HUES6 (cell line): ENCODE measurements around the gene ODAD2.
"Not testable (repeated sequence)": the region's sequence is repeated elsewhere in the genome, so short reads cannot be mapped to it uniquely, and the experiment has no call there.

Experiments
- H3K27ac ChIP-seq: 2 replicates; pipeline ENCODE4 v1.7.0; 2013; ENCODE audit warnings: low read depth, mild to moderate bottlenecking, low read length, inconsistent platforms
- H3K27me3 ChIP-seq: 2 replicates; pipeline ENCODE4 v1.6.1; 2013; ENCODE audit warnings: low read length; ENCODE audit not compliant: control insufficient read depth, insufficient read depth
- H3K36me3 ChIP-seq: 2 replicates; pipeline ENCODE4 v1.6.1; 2013; ENCODE audit warnings: low read length; ENCODE audit not compliant: control insufficient read depth, insufficient read depth
- H3K4me1 ChIP-seq: 2 replicates; pipeline ENCODE4 v1.6.1; 2013; ENCODE audit warnings: low read length; ENCODE audit not compliant: control insufficient read depth, insufficient read depth
- H3K4me3 ChIP-seq: 2 replicates; pipeline ENCODE4 v1.5.1; 2013; ENCODE audit warnings: low read depth, low read length
- H3K9ac ChIP-seq: one replicate; pipeline ENCODE4 v1.6.1; 2013; ENCODE audit warnings: mild to moderate bottlenecking, low read length
- H3K9me3 ChIP-seq: 2 replicates; pipeline ENCODE4 v1.6.1; 2013; ENCODE audit warnings: low read depth, low read length; ENCODE audit not compliant: control insufficient read depth, insufficient read depth

The ODAD2 gene

DNA sequence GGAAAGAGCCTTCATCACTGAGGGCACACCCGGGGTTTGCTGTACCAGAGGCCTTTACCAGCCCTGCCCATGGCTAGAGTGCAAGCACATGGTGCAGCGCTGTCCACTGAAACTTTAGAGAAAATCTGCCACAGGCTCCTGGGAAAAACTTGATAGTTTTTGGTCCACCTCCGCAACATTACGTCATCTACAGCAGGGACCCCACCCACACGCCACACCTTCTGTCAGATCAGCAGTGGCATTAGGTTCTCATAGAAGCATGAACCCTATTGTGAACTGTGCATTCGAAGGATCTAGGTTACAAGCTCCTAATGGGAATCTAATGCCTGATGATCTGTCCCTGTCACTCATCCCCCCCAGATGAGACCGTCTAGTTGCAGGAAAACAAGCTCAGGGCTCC is 2.5 kb upstream of the ODAD2 start:
- Histone ChIP-seq H3K9me3 (no peaks in the 10 kb centered on the region), H3K4me3 (no peak overlapping the region), H3K36me3 (no peaks in the 10 kb centered on the region), H3K27ac (no peak overlapping the region), H3K9ac (no peak overlapping the region), H3K4me1 (peaks cover 12% of the 10 kb centered on the region), H3K27me3 (peaks cover 22% of the 10 kb centered on the region)

- no peak overlapping the region for H3K27ac ChIP-seq
- H3K9me3 ChIP-seq: no peaks in the 10 kb centered on the region
- peaks cover 22% of the 10 kb centered on the region for H3K27me3 ChIP-seq
- H3K4me3 ChIP-seq: peak overlapping the region; percentile 99
- H3K36me3 ChIP-seq: no peaks in the 10 kb centered on the region
- peaks cover 9% of the 10 kb centered on the region for H3K4me1 ChIP-seq
- peak overlapping the region; percentile 70 for H3K9ac ChIP-seq
These were observed 513 bp downstream of the ODAD2 start for GRCh38 chr10:27998178-27998953.

DNA sequence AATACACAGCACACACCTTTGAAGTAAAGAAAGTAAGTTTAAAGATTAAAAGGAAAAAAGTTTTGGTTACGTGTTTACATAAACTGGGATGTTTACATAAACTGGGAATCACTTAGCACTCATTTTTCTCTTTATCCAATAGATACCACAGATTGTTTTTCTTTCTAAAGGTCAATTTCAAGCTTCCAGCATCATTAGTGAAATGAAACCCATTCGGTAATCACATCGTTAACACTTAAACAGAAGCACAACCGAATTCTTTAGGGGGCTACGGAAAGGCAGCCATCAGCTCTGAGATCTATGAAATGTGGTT is 1.1 kb downstream of the ODAD2 start:
- H3K27ac ChIP-seq: no peak overlapping the region
- peaks cover 9% of the 10 kb centered on the region for H3K4me1 ChIP-seq
- peak overlapping the region; percentile 99 for H3K4me3 ChIP-seq
- H3K36me3 ChIP-seq: no peaks in the 10 kb centered on the region
- H3K9me3 ChIP-seq: no peaks in the 10 kb centered on the region
- H3K9ac ChIP-seq: peak overlapping the region; percentile 70
- peaks cover 22% of the 10 kb centered on the region for H3K27me3 ChIP-seq

- Histone ChIP-seq H3K4me3 (no peak overlapping the region), H3K4me1 (peaks cover 9% of the 10 kb centered on the region), H3K27me3 (peaks cover 22% of the 10 kb centered on the region), H3K36me3 (no peaks in the 10 kb centered on the region), H3K9ac (no peak overlapping the region), H3K9me3 (no peaks in the 10 kb centered on the region), H3K27ac (no peak overlapping the region)
These were observed 3.6 kb downstream of the ODAD2 start for GRCh38 chr10:27995311-27995710.

GRCh38 chr10:27989357-27989756 is 9.5 kb downstream of the ODAD2 start:
- not testable (repeated sequence) for H3K4me1 ChIP-seq, H3K27me3 ChIP-seq, H3K27ac ChIP-seq, H3K9ac ChIP-seq, H3K36me3 ChIP-seq, H3K9me3 ChIP-seq, H3K4me3 ChIP-seq

GRCh38 chr10:27986821-27987220 is 12.1 kb downstream of the ODAD2 start:
- H3K9me3 ChIP-seq: no peaks in the 10 kb centered on the region

GRCh38 chr10:27982875-27983543 is 15.9 kb downstream of the ODAD2 start:
- no peak overlapping the region for H3K9ac ChIP-seq
- H3K27me3 ChIP-seq: no peaks in the 10 kb centered on the region
- no peaks in the 10 kb centered on the region for H3K4me1 ChIP-seq
- no peaks in the 10 kb centered on the region for H3K9me3 ChIP-seq
- H3K4me3 ChIP-seq: no peak overlapping the region
- H3K36me3 ChIP-seq: no peaks in the 10 kb centered on the region
- no peak overlapping the region for H3K27ac ChIP-seq

More at GRCh38 chr10:27986821-27987220, 12.1 kb downstream of the ODAD2 start:
- Histone ChIP-seq H3K4me1 (no peaks in the 10 kb centered on the region), H3K9ac (no peak overlapping the region), H3K36me3 (no peaks in the 10 kb centered on the region), H3K27ac (no peak overlapping the region), H3K4me3 (no peak overlapping the region), H3K27me3 (no peaks in the 10 kb centered on the region)

GRCh38 chr10:27981744-27982143 is 17.1 kb downstream of the ODAD2 start:
- no peak overlapping the region for H3K9ac ChIP-seq
- no peak overlapping the region for H3K4me3 ChIP-seq
- H3K27me3 ChIP-seq: no peaks in the 10 kb centered on the region
- no peaks in the 10 kb centered on the region for H3K4me1 ChIP-seq
- H3K27ac ChIP-seq: no peak overlapping the region
- no peaks in the 10 kb centered on the region for H3K36me3 ChIP-seq
- H3K9me3 ChIP-seq: no peaks in the 10 kb centered on the region

DNA sequence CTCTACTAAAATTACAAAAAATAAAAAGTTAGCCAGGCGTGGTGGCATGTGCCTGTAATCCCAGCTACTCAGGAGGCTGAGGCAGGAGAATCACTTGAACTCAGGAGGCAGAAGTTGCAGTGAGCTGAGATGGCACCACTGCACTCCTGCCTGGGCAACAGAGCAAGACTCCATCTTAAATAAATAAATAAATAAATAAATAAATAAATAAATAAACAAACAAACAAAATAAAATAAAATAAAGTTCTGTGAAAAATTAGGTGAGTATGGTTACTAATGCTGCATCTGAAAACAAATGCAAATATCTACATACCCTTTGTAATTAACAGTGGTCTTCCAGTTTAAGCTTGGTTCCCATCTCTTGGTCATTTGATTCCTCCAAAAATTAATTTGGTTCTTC is 28.1 kb downstream of the ODAD2 start:
- not testable (repeated sequence) for H3K4me1 ChIP-seq, H3K27me3 ChIP-seq, H3K27ac ChIP-seq, H3K36me3 ChIP-seq, H3K9me3 ChIP-seq, H3K4me3 ChIP-seq, H3K9ac ChIP-seq

DNA sequence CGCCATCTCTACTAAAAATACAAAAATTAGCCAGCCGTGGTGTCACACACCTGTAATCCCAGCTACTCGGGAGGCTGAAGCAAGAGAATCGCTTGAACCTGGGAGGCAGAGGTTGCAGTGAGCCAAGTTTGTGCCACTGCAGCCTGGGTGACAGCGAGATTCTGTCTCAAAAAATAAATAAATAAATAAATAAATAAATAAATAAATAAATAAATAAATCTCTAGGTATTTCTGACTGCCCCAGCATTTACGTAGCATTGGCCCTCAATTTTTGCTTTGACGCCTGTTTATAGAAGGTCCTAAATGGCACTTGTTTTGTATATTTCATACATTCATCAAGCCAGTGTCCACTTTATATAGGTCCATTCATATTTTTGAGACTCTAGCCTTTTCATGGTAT is 28.9 kb downstream of the ODAD2 start:
- H3K9me3 ChIP-seq, H3K4me3 ChIP-seq, H3K9ac ChIP-seq, H3K4me1 ChIP-seq, H3K27me3 ChIP-seq, H3K27ac ChIP-seq, H3K36me3 ChIP-seq: not testable (repeated sequence)

DNA sequence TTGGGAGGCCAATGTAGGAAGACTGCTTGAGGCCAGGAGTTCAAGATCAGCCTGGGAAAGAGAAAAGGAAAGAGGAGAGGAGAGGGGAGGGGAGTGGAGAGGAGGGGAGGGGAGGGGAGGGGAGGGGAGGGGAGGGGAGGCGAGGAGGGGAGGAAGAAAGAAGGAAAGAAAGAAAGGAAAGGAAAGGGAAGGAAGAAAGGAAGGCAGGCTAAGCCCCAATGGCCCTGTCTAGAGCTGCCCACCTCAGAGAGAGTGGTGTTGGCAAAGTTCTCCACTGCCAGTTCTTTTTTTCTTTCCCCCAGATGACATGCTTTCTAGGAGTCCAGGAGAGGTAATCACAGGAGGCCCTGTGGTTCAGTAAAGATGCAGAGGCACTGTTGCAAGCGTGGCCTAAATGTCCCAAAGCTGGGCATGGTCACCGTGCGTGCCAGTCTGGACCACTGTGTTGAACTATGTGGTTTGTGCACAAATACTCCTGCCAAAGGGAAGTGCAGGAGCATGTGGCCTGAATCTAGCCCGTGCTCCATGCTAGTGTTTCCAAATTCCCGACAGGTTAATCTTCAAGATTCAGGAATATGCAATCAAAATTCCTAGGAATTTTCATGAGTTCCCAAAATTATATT is 39.7 kb downstream of the ODAD2 start:
- H3K4me1 ChIP-seq: no peaks in the 10 kb centered on the region
- H3K4me3 ChIP-seq: no peak overlapping the region
- H3K27me3 ChIP-seq: no peaks in the 10 kb centered on the region
- no peak overlapping the region for H3K27ac ChIP-seq
- no peak overlapping the region for H3K9ac ChIP-seq
- H3K9me3 ChIP-seq: no peaks in the 10 kb centered on the region
- no peaks in the 10 kb centered on the region for H3K36me3 ChIP-seq
